Suprapubic skin (tissue), 4 donors: Measurements from ENCODE around the gene CHST7. TPM values are rescaled to one million over a fixed set of nuclear protein-coding genes. Genes with fewer than 3 reads are reported as not detected.

Source experiments
- DNase-seq, 2 donors: peaks; one replicate each; pipeline ENCODE4 v3.0.0-alpha.2; 2019; ENCODE audit warnings: low spot score in 2 of 2
- H3K27ac ChIP-seq: fragments of 200-600 bp; sonication (generic); one replicate; pipeline ENCODE4 v1.5.1; 2019
- H3K27me3 ChIP-seq: fragments of 200-600 bp; sonication (generic); one replicate; pipeline ENCODE4 v1.5.1; 2019
- H3K36me3 ChIP-seq: fragments of 200-600 bp; sonication (generic); one replicate; pipeline ENCODE4 v1.5.1; 2019
- H3K4me1 ChIP-seq: fragments of 200-600 bp; sonication (generic); one replicate; pipeline ENCODE4 v1.5.1; 2019
- H3K4me3 ChIP-seq: fragments of 200-600 bp; sonication (generic); one replicate; pipeline ENCODE4 v1.5.1; 2019; ENCODE audit warnings: mild to moderate bottlenecking
- H3K9me3 ChIP-seq: fragments of 200-600 bp; sonication (generic); one replicate; pipeline ENCODE4 v1.5.1; 2019
- CTCF ChIP-seq, 2 donors: fragments of 200-600 bp in 1 of 2; fragments of 450-650 bp in 1 of 2; sonication (generic) in 1 of 2; IDR thresholded peaks; one replicate each; pipeline ENCODE4 v1.5.1; 2016 to 2019; ENCODE audit warnings: antibody characterized with exemption in 2 of 2, mild to moderate bottlenecking in 1 of 2, moderate library complexity in 1 of 2
- EP300 ChIP-seq: sonication (generic); formaldehyde crosslinking; IDR thresholded peaks from one replicate; pipeline ENCODE4 v1.6.1; 2017; ENCODE audit warnings: antibody characterized with exemption
- POLR2A ChIP-seq, 2 donors: fragments of 450-650 bp; IDR thresholded peaks; one replicate each; pipeline ENCODE4 v1.6.1; 2017; ENCODE audit warnings: antibody characterized with exemption in 2 of 2, mild to moderate bottlenecking in 2 of 2, moderate library complexity in 2 of 2
- POLR2AphosphoS5 ChIP-seq, 3 donors: sonication (generic); formaldehyde crosslinking; IDR thresholded peaks; one replicate each; pipeline ENCODE4 v1.6.1; 2017; ENCODE audit warnings: antibody characterized with exemption in 3 of 3
- WGBS: methylation state at CpG from one replicate; pipeline ENCODE4 v1.1.5; 2018; 5-methylcytosine and 5-hydroxymethylcytosine counted together
- total RNA-seq, 4 donors: library from RNA; depleted of rRNA; stranded (reverse); fragments of >200 nt; gene quantifications; one replicate each; pipeline ENCODE4 v1.1.0, GENCODE V29; 2016

CHST7 gene
- total RNA-seq, 4 donors from 2014 or later = 5.8 to 7.9 (median 7.0) TPM

GRCh38 chrX:46554942-46555341 is 18.6 kb upstream of the CHST7 start:
- Histone ChIP-seq H3K27me3 (no peaks in the 10 kb centered on the region), H3K36me3 (no peaks in the 10 kb centered on the region), H3K9me3 (no peaks in the 10 kb centered on the region), H3K4me3 (no peak overlapping the region), H3K4me1 (no peaks in the 10 kb centered on the region), H3K27ac (no peak overlapping the region)
- 41% methylated on average over 2 of the region's 2 CpGs for WGBS
- no peak for TF ChIP-seq POLR2A (IDR thresholded peaks at IDR 0.05)
- TF ChIP-seq CTCF (IDR thresholded peaks at IDR 0.05) = no peak
- no peak for TF ChIP-seq EP300
- TF ChIP-seq POLR2AphosphoS5 (IDR thresholded peaks at IDR 0.05) = no peak
- DNase-seq = no peak

DNA sequence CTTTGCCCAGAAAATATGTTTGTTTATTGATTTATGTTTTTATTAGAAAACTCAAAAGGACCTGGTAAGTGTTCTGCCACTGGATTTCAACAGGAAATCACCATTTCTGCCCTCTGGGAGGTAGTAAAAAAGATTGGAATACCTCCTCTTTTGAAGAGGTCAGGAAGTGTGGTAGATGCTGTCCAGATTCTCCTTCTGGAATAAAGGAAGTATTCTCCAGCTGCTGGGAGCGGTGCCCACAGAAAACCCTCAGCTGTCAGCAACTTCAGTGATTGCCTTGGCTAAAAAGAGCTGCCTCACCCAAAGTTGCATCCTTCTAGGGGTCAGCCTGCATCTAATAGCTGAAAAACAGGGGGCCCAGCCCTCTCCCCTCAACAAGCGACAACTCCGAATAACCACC is 14.5 kb upstream of the CHST7 start:
- Histone ChIP-seq H3K9me3 (no peaks in the 10 kb centered on the region), H3K27me3 (no peaks in the 10 kb centered on the region), H3K4me1 (no peaks in the 10 kb centered on the region), H3K36me3 (no peaks in the 10 kb centered on the region), H3K4me3 (no peak overlapping the region), H3K27ac (no peak overlapping the region)
- no peak for DNase-seq
- 70% methylated on average over 3 of the region's 3 CpGs for WGBS
- no peak for TF ChIP-seq EP300
- TF ChIP-seq POLR2A (IDR thresholded peaks at IDR 0.05) = no peak
- no peak for TF ChIP-seq CTCF (IDR thresholded peaks at IDR 0.05)
- no peak for TF ChIP-seq POLR2AphosphoS5 (IDR thresholded peaks at IDR 0.05)

- WGBS = 70% methylated on average over 6 of the region's 6 CpGs
- no peak for TF ChIP-seq POLR2AphosphoS5 (IDR thresholded peaks at IDR 0.05)
These were observed 11.5 kb upstream of the CHST7 start for GRCh38 chrX:46561824-46562657.

DNA sequence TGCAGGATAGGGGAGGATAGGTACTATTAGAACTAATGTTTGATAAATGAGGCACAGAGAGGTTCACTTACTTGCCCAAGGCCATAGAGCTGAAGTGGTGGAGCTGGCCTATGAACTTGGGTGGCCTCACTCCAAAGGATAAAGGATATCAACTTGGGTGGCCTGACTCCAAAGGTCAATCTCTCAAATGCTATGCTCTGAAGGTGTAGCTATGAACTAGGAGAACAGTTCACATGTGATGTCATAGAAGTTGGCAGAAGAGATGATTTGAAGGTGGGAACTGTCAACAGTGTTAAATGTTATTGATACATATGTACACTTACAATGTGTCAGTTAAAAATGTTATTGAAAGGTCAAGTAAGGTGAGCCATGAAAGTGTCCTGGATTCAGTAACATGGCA is 6.2 kb upstream of the CHST7 start:
- Histone ChIP-seq H3K27me3 (no peaks in the 10 kb centered on the region), H3K9me3 (no peaks in the 10 kb centered on the region), H3K36me3 (no peaks in the 10 kb centered on the region), H3K4me3 (no peak overlapping the region), H3K4me1 (no peaks in the 10 kb centered on the region), H3K27ac (no peak overlapping the region)
- TF ChIP-seq CTCF (IDR thresholded peaks at IDR 0.05) (no peak), POLR2AphosphoS5 (IDR thresholded peaks at IDR 0.05) (no peak), EP300 (no peak), POLR2A (IDR thresholded peaks at IDR 0.05) (no peak)
- no peak for DNase-seq

More at GRCh38 chrX:46561824-46562657, 11.5 kb upstream of the CHST7 start:
- Histone ChIP-seq H3K27ac (no peak overlapping the region), H3K27me3 (no peaks in the 10 kb centered on the region), H3K9me3 (no peaks in the 10 kb centered on the region), H3K4me3 (no peak overlapping the region), H3K4me1 (no peaks in the 10 kb centered on the region), H3K36me3 (no peaks in the 10 kb centered on the region)
- no peak for DNase-seq

DNA sequence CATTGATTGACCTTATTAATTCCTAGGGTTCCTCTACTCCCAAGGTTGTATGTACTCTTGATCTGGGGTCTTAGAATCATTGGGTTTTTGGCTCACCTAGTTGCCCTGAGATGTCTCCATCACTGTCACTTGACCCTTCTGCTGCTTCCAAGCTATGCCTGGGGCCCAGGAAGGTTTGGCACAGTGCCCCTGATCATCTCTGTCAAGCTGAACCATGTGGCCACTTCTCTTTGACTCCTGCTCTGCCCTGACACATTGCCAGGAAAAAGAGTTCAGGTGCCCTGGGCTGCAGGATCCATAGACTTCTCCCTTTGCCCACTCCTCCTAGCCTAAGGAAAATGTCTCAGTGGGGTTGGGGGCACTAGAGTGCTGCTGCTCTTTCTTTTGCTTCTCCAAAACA is 3.9 kb upstream of the CHST7 start:
- Histone ChIP-seq H3K4me3 (no peak overlapping the region), H3K36me3 (no peaks in the 10 kb centered on the region), H3K27ac (no peak overlapping the region), H3K9me3 (no peaks in the 10 kb centered on the region), H3K27me3 (no peaks in the 10 kb centered on the region), H3K4me1 (peaks cover 5% of the 10 kb centered on the region)
- DNase-seq = no peak
- TF ChIP-seq POLR2A (IDR thresholded peaks at IDR 0.05) = no peak
- no peak for TF ChIP-seq EP300
- no peak for TF ChIP-seq CTCF (IDR thresholded peaks at IDR 0.05)
- no peak for TF ChIP-seq POLR2AphosphoS5 (IDR thresholded peaks at IDR 0.05)
